Neutrophil (primary cell): ENCODE results near the gene NUDT13.

Experiments used
- H3K27ac ChIP-seq: fragments of 200-600 bp; sonication (generic); 2 replicates; pipeline ENCODE4 v1.5.1; 2016; ENCODE audit warnings: mild to moderate bottlenecking, moderate library complexity
- H3K27me3 ChIP-seq: fragments of 200-600 bp; sonication (generic); 2 replicates; pipeline ENCODE4 v1.6.0; 2016; ENCODE audit warnings: mild to moderate bottlenecking
- H3K36me3 ChIP-seq: fragments of 200-600 bp; sonication (generic); 2 replicates; pipeline ENCODE4 v1.5.1; 2017
- H3K4me1 ChIP-seq, 2 experiments: fragments of 200-600 bp in 1 of 2; sonication (generic) in 1 of 2; 1 replicate in 1 of 2; 2 replicates in 1 of 2; pipeline versions ENCODE4 v1.5.1 to v1.6.1; 2013 to 2016; ENCODE audit warnings: low read depth in 1 of 2, low read length in 1 of 2, mild to moderate bottlenecking in 1 of 2, moderate library complexity in 1 of 2; ENCODE audit not compliant: control insufficient read depth in 1 of 2, insufficient read depth in 1 of 2
- H3K4me3 ChIP-seq, 2 experiments: fragments of 200-600 bp in 1 of 2; sonication (generic) in 1 of 2; 1 replicate in 1 of 2; 2 replicates in 1 of 2; pipeline ENCODE4 v1.5.1; 2013 to 2016; ENCODE audit warnings: low read depth in 1 of 2, low read length in 1 of 2, mild to moderate bottlenecking in 1 of 2, moderate library complexity in 1 of 2
- H3K9me3 ChIP-seq: fragments of 200-600 bp; sonication (generic); 2 replicates; pipeline ENCODE4 v1.5.1; 2016
- TF ChIP-seq, protein P1 (sequence below): fragments of 200-600 bp; sonication (generic); IDR thresholded peaks from 2 replicates; pipeline ENCODE4 v1.5.1; 2016; ENCODE audit warnings: antibody characterized with exemption

The NUDT13 gene

GRCh38 chr10:73110345-73110849 is at the start of gene NUDT13:
Gene NUDT13 (plus strand): TSS chr10:73110455. CDS start chr10:73114366, 3,911 bp downstream.
- Histone ChIP-seq H3K27me3 (no peaks in the 10 kb centered on the region), H3K27ac (peak within 1 kb of the TSS; percentile 68), H3K9me3 (no peaks in the 10 kb centered on the region), H3K36me3 (no peaks in the 10 kb centered on the region), H3K4me3 (peak within 1 kb of the TSS; percentile 41 to 44), H3K4me1 (peaks cover 7 to 11% of the 10 kb centered on the region in 2 experiments)
- TF ChIP-seq, protein P1, sequence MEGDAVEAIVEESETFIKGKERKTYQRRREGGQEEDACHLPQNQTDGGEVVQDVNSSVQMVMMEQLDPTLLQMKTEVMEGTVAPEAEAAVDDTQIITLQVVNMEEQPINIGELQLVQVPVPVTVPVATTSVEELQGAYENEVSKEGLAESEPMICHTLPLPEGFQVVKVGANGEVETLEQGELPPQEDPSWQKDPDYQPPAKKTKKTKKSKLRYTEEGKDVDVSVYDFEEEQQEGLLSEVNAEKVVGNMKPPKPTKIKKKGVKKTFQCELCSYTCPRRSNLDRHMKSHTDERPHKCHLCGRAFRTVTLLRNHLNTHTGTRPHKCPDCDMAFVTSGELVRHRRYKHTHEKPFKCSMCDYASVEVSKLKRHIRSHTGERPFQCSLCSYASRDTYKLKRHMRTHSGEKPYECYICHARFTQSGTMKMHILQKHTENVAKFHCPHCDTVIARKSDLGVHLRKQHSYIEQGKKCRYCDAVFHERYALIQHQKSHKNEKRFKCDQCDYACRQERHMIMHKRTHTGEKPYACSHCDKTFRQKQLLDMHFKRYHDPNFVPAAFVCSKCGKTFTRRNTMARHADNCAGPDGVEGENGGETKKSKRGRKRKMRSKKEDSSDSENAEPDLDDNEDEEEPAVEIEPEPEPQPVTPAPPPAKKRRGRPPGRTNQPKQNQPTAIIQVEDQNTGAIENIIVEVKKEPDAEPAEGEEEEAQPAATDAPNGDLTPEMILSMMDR: no peak

DNA sequence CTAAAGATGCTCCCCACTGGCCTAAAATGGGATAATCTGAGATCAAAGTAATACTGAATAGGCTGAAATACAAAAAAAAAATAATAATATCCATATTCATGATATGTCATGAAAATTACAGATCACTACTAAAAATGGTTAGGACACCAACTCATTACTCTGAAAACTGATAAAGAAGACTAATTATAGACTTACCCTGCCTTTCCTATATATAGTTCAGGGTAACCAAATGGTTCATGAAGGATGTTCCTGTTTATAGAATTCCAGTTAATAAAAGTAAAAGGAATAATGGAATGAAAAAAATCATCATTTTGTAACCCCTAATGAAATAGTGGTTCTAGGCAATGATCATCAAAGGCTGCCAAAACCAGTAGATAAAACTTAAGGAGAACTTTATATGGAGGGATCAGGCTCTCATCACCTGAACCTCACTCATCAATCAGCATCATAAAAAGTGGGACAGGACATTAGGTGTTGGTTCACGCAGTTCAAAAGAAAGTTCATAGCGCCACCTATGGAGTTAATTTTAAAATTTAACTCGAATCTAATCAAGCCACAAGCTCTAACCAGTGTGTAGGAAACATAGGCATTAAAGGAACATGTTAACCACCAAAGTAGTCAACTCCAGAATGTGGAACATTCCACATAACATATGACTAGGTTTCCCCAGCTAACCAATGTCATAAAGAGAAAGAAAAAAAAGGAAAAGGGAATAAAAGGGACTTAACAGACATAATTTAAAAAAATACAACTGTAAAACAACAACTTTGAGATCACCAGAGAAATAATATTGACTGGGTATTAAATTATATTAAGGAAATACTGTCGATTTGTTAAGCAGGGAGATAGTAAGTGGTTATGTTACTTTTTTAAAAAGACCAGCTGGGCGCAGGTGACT is 49.3 kb upstream of the NUDT13 start:
- H3K36me3 ChIP-seq: peaks cover 22% of the 10 kb centered on the region
- peaks cover 8 to 11% of the 10 kb centered on the region in 2 experiments for H3K4me1 ChIP-seq
- H3K27ac ChIP-seq: no peak overlapping the region
- H3K9me3 ChIP-seq: no peaks in the 10 kb centered on the region
- no peaks in the 10 kb centered on the region for H3K27me3 ChIP-seq
- TF ChIP-seq, protein P1: no peak
- no peak overlapping the region for H3K4me3 ChIP-seq

- Histone ChIP-seq H3K9me3 (no peaks in the 10 kb centered on the region), H3K4me1 (peaks cover 8 to 11% of the 10 kb centered on the region in 2 experiments), H3K27me3 (no peaks in the 10 kb centered on the region), H3K4me3 (no peak overlapping the region), H3K27ac (no peak overlapping the region), H3K36me3 (peaks cover 21% of the 10 kb centered on the region)
- TF ChIP-seq, protein P1: no peak
These were observed 48.5 kb upstream of the NUDT13 start for GRCh38 chr10:73061743-73062142.

GRCh38 chr10:73065441-73065840 is 44.8 kb upstream of the NUDT13 start:
- TF ChIP-seq, protein P1: no peak
- H3K27me3 ChIP-seq: no peaks in the 10 kb centered on the region
- H3K4me1 ChIP-seq: peaks cover 8 to 11% of the 10 kb centered on the region in 2 experiments
- H3K36me3 ChIP-seq: peaks cover 44% of the 10 kb centered on the region
- no peak overlapping the region for H3K27ac ChIP-seq
- no peak overlapping the region for H3K4me3 ChIP-seq
- H3K9me3 ChIP-seq: no peaks in the 10 kb centered on the region

GRCh38 chr10:73073627-73074026 is 36.6 kb upstream of the NUDT13 start:
- H3K27ac ChIP-seq: no peak overlapping the region
- no peaks in the 10 kb centered on the region for H3K27me3 ChIP-seq
- TF ChIP-seq, protein P1: no peak
- H3K4me3 ChIP-seq: no peak overlapping the region
- peaks cover 38% of the 10 kb centered on the region for H3K36me3 ChIP-seq
- H3K9me3 ChIP-seq: no peaks in the 10 kb centered on the region
- no peaks in the 10 kb centered on the region for H3K4me1 ChIP-seq
